ENCODE measurements around the gene IVNS1ABP.

Gene IVNS1ABP

GRCh38 chr1:185250063-185250462 lies 67.0 kb downstream of the IVNS1ABP start:
- DNase-seq = no peak

DNA sequence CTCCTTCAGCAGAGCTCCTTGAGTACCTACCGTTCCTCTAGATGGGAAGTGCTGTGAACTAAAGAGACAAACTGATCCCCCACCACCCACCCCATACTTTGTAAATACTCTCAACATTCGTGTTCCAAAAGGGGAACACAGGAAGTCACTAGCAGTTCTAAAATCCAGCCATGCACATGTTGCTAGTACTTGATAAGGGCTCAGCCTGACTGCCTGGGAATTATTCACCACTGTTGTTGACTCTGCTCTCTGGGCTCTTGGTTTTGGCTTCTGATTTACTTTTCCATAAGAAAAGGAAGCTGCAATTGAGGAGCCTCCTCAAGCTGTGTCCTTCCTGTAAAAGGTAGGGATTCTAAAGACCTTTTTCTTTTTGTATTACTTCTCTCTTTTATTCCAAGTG lies 67.5 kb downstream of the IVNS1ABP start:
- DNase-seq = no peak
